GM18526 (cell line): Measurements from ENCODE around the gene ADORA2A.

Experiments
- POLR2A ChIP-seq: IDR thresholded peaks from 3 replicates; pipeline ENCODE4 v1.6.1; 2011; ENCODE audit not compliant: insufficient read length; ENCODE audit errors: extremely low read depth

The ADORA2A gene

DNA sequence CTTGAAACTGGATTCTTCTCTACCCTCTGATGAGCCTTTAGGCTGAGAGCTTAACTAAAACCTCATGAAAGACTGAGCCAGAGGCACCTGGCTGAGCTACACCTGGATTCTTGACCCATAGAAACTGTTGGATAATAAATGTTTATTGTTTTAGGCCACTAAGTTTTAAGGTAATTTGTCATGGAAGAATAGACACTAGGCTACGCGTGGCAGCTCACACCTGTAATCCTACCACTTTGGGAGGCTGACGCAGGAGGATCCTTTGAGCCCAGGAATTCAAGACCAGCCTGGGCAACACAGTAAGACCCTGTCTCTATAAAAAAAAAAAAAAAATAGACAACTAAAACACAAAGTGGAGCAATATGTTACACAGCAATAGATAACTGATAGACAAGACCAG lies 38.6 kb downstream of the ADORA2A start:
- TF ChIP-seq POLR2A = no peak

DNA sequence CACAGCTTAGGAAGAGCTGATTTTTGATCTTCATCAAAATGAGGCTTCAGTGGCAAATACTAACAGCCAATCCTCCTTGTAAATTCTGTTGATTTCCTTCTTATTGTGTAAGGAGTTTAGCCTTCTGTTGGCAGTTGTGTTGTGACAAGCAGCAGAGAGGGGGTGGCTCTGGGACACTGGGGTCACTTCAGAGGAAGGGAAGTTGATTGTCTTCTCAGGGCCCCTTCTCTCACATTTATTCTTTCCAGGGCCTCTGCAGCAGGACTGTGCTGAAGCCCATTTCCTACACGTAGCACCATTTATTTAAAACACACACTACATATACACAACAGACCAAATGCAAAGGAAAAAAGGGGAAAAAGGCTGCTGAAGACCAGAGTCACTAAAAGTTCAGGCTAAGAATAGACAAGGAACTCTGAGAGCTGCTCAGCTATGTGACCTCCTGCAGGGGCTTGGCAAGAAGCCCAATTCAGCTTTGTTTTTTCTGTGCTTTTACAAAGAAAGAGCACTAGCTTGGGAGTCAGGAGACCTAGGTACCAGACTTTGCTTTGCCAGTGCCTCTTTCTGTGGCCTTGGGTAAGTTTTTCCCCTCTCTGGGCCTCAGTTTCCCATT lies 39.4 kb downstream of the ADORA2A start:
- no peak for TF ChIP-seq POLR2A

- TF ChIP-seq POLR2A = no peak
Observed at GRCh38 chr22:24467340-24467739, 39.9 kb downstream of the ADORA2A start.

- no peak for TF ChIP-seq POLR2A
Observed at GRCh38 chr22:24471570-24471969, 44.2 kb downstream of the ADORA2A start.

DNA sequence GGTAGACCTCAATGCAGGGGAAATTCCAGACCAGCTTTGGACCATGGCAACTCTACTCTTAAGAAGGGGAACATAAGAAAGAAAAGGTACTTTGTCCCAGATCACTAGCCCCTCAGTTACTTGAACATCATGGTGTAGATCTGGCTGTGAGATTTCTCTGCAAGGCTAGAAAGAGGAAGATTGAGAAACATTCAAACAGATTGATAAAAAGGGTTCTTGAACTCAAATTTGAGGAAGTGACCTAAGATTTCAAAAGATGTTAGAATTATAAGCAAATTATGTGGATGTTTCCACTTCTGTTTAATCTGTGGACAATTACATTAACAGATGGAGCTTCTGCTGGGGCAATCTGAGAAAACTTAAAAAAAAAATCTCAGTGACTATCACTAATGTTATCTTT lies 45.9 kb downstream of the ADORA2A start:
- TF ChIP-seq POLR2A = no peak

- no peak for TF ChIP-seq POLR2A
Observed at GRCh38 chr22:24474221-24474620, 46.8 kb downstream of the ADORA2A start.

DNA sequence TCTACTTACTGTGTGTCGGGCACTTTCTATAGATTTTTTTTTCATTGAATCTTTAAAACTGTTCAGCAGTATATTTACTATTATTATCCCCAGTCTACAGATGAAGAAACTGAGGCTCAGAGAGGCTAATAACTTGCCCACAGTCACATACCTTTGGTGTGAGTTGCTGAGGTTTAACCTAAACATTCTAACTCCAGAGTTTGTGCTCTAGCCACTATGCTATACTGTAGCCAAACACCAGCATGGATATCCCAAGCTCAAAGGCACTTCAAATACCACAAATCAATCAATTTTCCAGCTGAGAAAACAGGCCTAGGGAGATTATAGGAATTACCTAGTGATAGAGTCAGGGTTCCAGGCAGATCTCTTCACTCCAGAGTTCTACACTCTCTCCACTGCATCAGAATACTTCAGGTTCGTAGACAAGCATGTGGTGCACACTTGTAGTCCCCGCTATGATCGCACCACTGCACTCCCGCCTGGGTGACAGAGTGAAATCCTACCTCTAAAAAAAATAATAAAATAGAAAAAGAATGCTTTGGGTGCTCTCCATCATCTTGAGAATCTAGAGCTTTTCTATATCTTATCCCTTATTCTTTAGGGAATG lies 47.4 kb downstream of the ADORA2A start:
- no peak for TF ChIP-seq POLR2A

- TF ChIP-seq POLR2A = no peak
Observed at GRCh38 chr22:24481641-24482040, 54.2 kb downstream of the ADORA2A start.

- no peak for TF ChIP-seq POLR2A
Observed at GRCh38 chr22:24482575-24482974, 55.2 kb downstream of the ADORA2A start.

DNA sequence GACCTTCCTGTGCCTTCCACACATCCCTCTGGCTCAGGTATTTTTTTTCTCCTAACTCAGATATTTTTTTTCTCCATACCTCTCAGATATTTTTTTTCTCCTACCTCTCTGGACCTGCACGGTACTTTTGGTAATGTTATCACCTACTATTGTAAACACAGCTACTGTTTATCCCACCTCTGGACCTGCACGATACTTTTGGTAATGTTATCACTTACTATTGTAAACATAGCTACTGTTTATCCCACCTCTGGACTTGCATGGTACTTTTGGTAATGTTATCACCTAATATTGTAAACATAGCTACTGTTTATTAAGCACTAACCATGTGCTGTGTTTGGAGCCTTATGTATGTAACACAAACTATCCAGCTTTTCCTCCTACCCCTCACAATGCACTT lies 55.6 kb downstream of the ADORA2A start:
- no peak for TF ChIP-seq POLR2A

GRCh38 chr22:24483976-24484545 lies 56.7 kb downstream of the ADORA2A start:
- TF ChIP-seq POLR2A = no peak

- TF ChIP-seq POLR2A = no peak
Observed at GRCh38 chr22:24485170-24485569, 57.8 kb downstream of the ADORA2A start.

- TF ChIP-seq POLR2A = no peak
Observed at GRCh38 chr22:24485608-24486007, 58.2 kb downstream of the ADORA2A start.

DNA sequence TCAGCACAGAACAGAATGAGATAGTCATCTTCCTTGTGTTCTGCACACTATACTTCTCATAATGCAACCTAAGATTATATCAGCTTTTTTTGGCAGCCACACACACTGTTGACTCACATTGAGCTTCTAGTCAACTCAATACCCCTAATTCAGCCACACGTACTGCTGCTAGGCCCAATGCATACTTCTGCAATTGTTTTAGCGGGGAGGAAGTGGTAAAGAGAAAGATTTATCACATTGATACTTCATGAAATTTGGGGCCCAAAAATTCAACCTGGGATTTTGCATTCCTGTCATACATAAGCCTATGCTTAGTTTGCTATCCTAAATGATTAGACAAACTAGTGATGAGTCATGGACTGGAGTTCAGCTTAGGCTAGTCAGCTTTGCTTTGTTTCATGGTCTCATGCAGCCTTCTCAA lies 59.1 kb downstream of the ADORA2A start:
- TF ChIP-seq POLR2A = no peak

- TF ChIP-seq POLR2A = no peak
Observed at GRCh38 chr22:24489011-24489410, 61.6 kb downstream of the ADORA2A start.
